Body of pancreas (tissue), 4 donors: Measurements from ENCODE around the gene CDRT15.

Experiments used
- CTCF ChIP-seq, 7 experiments: fragments of 450-650 bp in 4 of 7; fragments of 200-600 bp in 3 of 7; sonication (generic) in 3 of 7; IDR thresholded peaks; one replicate each; pipeline ENCODE4 v1.5.1; 2016 to 2019; ENCODE audit warnings: antibody characterized with exemption in 7 of 7
- POLR2A ChIP-seq, 3 donors: fragments of 450-650 bp; IDR thresholded peaks; one replicate each; pipeline ENCODE4 v1.6.1; 2016; ENCODE audit warnings: antibody characterized with exemption in 3 of 3, mild to moderate bottlenecking in 2 of 3

DNA sequence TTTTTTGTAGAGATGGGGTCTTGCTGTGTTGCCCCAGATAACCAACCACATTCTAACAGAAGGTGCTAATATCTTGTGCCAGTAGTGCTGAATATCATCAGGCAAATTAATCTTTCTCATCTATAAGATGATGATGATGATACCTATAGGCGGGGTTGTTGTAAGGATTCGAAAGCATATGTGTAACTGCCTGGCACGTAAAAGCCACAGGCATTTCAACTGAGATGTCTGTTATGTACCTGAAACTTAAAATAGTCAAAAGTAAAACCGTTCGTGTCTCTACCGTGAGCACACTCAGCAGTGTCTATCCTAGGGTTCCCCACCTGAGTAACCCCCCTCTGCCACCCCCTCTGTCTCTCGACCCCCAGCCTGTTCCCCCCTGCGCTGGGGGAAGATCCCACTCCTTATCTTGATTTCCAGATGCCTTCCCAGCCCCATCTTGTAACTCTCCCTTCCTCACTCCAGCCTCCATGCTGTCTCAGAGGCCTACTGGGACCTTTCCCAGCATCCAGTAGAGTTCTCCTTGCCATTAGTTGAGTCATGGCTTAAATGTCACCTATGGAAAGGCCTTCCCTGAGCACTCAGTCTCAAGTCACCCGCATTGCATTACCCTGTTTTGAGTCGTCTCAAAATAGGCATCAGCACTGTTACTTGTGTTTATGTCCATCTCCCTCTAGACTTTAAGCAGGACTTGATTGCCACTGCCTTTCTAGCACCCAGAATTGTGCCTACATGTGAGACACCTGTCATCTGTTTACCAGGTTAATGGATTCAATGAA, 34.1 kb downstream of the CDRT15 start:
- TF ChIP-seq CTCF (IDR thresholded peaks at IDR 0.05) (no peak), POLR2A (IDR thresholded peaks at IDR 0.05) (no peak)
